A673 (cell line): Measurements from ENCODE around the gene NLRP10. TPM values are rescaled to one million over a fixed set of nuclear protein-coding genes. Genes with fewer than 3 reads are reported as not detected.

ENCODE experiments used
- BruUV-seq: library from RNA; stranded (reverse); fragments of 400-500 nt; replicated peaks from 2 replicates; lab custom pipeline; 2021; lab: Mats Ljungman, UMichigan
- CTCF ChIA-PET: fragments of 300-600 bp; sonication (Branson Sonifier 250); formaldehyde crosslinking; loops from one replicate; lab custom pipeline; 2022; ENCODE audit warnings: antibody characterized with exemption; lab: Charles Lee
- POLR2A ChIA-PET: fragments of 300-600 bp; sonication (Branson Sonifier 250); formaldehyde crosslinking; loops from one replicate; lab custom pipeline; 2022; ENCODE audit warnings: antibody characterized with exemption; ENCODE audit not compliant: low non-redundant PET; lab: Charles Lee
- DNase-seq: peaks from one replicate; pipeline ENCODE4 v3.0.0-alpha.2; 2015; ENCODE audit warnings: low spot score
- H3K27ac ChIP-seq: fragments of 200-600 bp; sonication (generic); 2 replicates; pipeline ENCODE4 v1.5.1; 2016; ENCODE audit warnings: mixed run types, low read depth, mild to moderate bottlenecking, mixed read lengths, antibody characterized with exemption, low read length; ENCODE audit not compliant: poor library complexity, severe bottlenecking
- H3K27me3 ChIP-seq: fragments of 200-600 bp; sonication (generic); replicated peaks from 2 replicates; pipeline ENCODE4 v1.6.1; 2017; ENCODE audit warnings: mixed run types, low read depth, mild to moderate bottlenecking, mixed read lengths, antibody characterized with exemption, low read length; ENCODE audit not compliant: insufficient read depth, poor library complexity
- H3K36me3 ChIP-seq: fragments of 200-600 bp; sonication (generic); 2 replicates; pipeline ENCODE4 v1.6.1; 2016; ENCODE audit warnings: mixed run types, mild to moderate bottlenecking, mixed read lengths, antibody characterized with exemption, low read length; ENCODE audit not compliant: insufficient read depth, poor library complexity, severe bottlenecking
- H3K4me1 ChIP-seq: fragments of 200-600 bp; sonication (generic); 2 replicates; pipeline ENCODE4 v1.6.1; 2017; ENCODE audit warnings: mixed run types, mild to moderate bottlenecking, mixed read lengths, antibody characterized with exemption, low read length; ENCODE audit not compliant: insufficient read depth, poor library complexity, severe bottlenecking
- H3K4me3 ChIP-seq: fragments of 200-600 bp; sonication (generic); 2 replicates; pipeline ENCODE4 v1.5.1; 2016; ENCODE audit warnings: low read depth, mixed run types, mild to moderate bottlenecking, mixed read lengths, low read length; ENCODE audit not compliant: poor library complexity, severe bottlenecking
- H3K9me3 ChIP-seq: fragments of 200-600 bp; sonication (generic); 2 replicates; pipeline ENCODE4 v1.6.1; 2016; ENCODE audit warnings: mixed run types, low read depth, mild to moderate bottlenecking, mixed read lengths, antibody characterized with exemption, low read length; ENCODE audit not compliant: poor library complexity, severe bottlenecking
- CTCF ChIP-seq: fragments of 300-800, 200-600 bp; sonication (generic); conservative IDR thresholded peaks from 2 replicates; pipeline ENCODE4 v1.5.1; 2017; ENCODE audit warnings: low read depth, mild to moderate bottlenecking, antibody characterized with exemption, low read length, moderate library complexity, mixed read lengths
- EZH2 ChIP-seq: fragments of 200-600 bp; sonication (generic); IDR thresholded peaks from 2 replicates; pipeline ENCODE4 v1.6.1; 2017; ENCODE audit warnings: borderline replicate concordance, low read depth, mild to moderate bottlenecking, mixed read lengths, antibody characterized with exemption, low read length; ENCODE audit not compliant: poor library complexity, severe bottlenecking
- intact Hi-C: fragments of 100-400 bp; cut with micrococcal nuclease; formaldehyde crosslinking; loops from one replicate; pipeline ENCODE4 v1.10.0; 2022; ENCODE audit not compliant: unreplicated experiment
- total RNA-seq: library from RNA; stranded (reverse); gene quantifications from 2 replicates; pipeline ENCODE4 v1.2.3, GENCODE V29; 2021

The NLRP10 gene
- total RNA-seq, 1 experiment from 2014 or later, result not detected

GRCh38 chr11:7973011-7973410, 7.8 kb upstream of the NLRP10 start:
- Histone ChIP-seq H3K4me3 (no peak overlapping the region), H3K27me3 (peaks cover 10% of the 10 kb centered on the region), H3K36me3 (no peaks in the 10 kb centered on the region), H3K27ac (no peak overlapping the region), H3K9me3 (no peaks in the 10 kb centered on the region), H3K4me1 (no peaks in the 10 kb centered on the region)
- no peak for DNase-seq
- no TSS peak for BruUV-seq
- POLR2A ChIA-PET, result no interaction called here
- CTCF ChIA-PET, result no interaction called here
- intact Hi-C loops, result no loop called here
- no peak for TF ChIP-seq EZH2
- no peak for TF ChIP-seq CTCF

GRCh38 chr11:7971846-7972245, 6.6 kb upstream of the NLRP10 start:
- intact Hi-C loops, result no loop called here
- TF ChIP-seq CTCF (no peak), EZH2 (no peak)
- Histone ChIP-seq H3K27me3 (peaks cover 13% of the 10 kb centered on the region), H3K36me3 (no peaks in the 10 kb centered on the region), H3K27ac (no peak overlapping the region), H3K4me1 (no peaks in the 10 kb centered on the region), H3K4me3 (no peak overlapping the region), H3K9me3 (no peaks in the 10 kb centered on the region)
- no TSS peak for BruUV-seq
- no peak for DNase-seq
- ChIA-PET CTCF (no interaction called here), POLR2A (no interaction called here)

GRCh38 chr11:7969756-7970646, 4.8 kb upstream of the NLRP10 start:
- Histone ChIP-seq H3K27ac (no peak overlapping the region), H3K4me1 (no peaks in the 10 kb centered on the region), H3K9me3 (no peaks in the 10 kb centered on the region), H3K36me3 (no peaks in the 10 kb centered on the region), H3K27me3 (peaks cover 13% of the 10 kb centered on the region), H3K4me3 (no peak overlapping the region)
- intact Hi-C loops, result no loop called here
- ChIA-PET POLR2A (no interaction called here), CTCF (no interaction called here)
- TF ChIP-seq CTCF (no peak), EZH2 (no peak)
- no TSS peak for BruUV-seq
- DNase-seq, result no peak
